Activated naive CD4-positive, alpha-beta T cell treated with anti-CD3 and anti-CD28 coated beads, Interleukin-2, amount 10 ng/mL, durations not matched to agents 7 days and 5 days (primary cell): ENCODE measurements around the gene UBE3B.

Experiments
- CTCF ChIA-PET: fragments of 350-600 bp; sonication (Branson Sonifier 250); formaldehyde crosslinking; loops from one replicate; lab custom pipeline; 2021; ENCODE audit warnings: antibody characterized with exemption; lab: Charles Lee
- DNase-seq: peaks from one replicate; pipeline ENCODE4 v3.0.0-alpha.2; 2020
- H3K27ac Mint-ChIP-seq: one replicate; pipeline ENCODE4 v1.8.0; 2021; ENCODE audit warnings: mild to moderate bottlenecking, moderate library complexity, mixed read lengths
- H3K27me3 Mint-ChIP-seq: one replicate; pipeline ENCODE4 v1.8.0; 2021; ENCODE audit warnings: mild to moderate bottlenecking, mixed read lengths
- H3K36me3 Mint-ChIP-seq: one replicate; pipeline ENCODE4 v1.8.0; 2021; ENCODE audit warnings: mixed read lengths
- H3K4me1 Mint-ChIP-seq: one replicate; pipeline ENCODE4 v1.8.0; 2021; ENCODE audit warnings: mixed read lengths
- H3K4me3 Mint-ChIP-seq: one replicate; pipeline ENCODE4 v1.8.0; 2021; ENCODE audit warnings: mild to moderate bottlenecking, moderate library complexity, mixed read lengths
- H3K9me3 Mint-ChIP-seq: one replicate; pipeline ENCODE4 v1.8.0; 2021; ENCODE audit warnings: mixed read lengths

The UBE3B gene

GRCh38 chr12:109488051-109488665 lies 10.7 kb downstream of the UBE3B start:
- H3K9me3 Mint-ChIP-seq = no peaks in the 10 kb centered on the region
- no peak for DNase-seq
- H3K36me3 Mint-ChIP-seq = peaks cover 46% of the 10 kb centered on the region
- no peak overlapping the region for H3K4me3 Mint-ChIP-seq
- no peak overlapping the region for H3K27ac Mint-ChIP-seq
- no peaks in the 10 kb centered on the region for H3K4me1 Mint-ChIP-seq
- no peaks in the 10 kb centered on the region for H3K27me3 Mint-ChIP-seq
- CTCF ChIA-PET = no interaction called here

GRCh38 chr12:109489016-109489954 lies 11.9 kb downstream of the UBE3B start:
- CTCF ChIA-PET = no interaction called here
- Mint-ChIP-seq H3K4me3 (no peak overlapping the region), H3K4me1 (no peaks in the 10 kb centered on the region), H3K27ac (no peak overlapping the region), H3K27me3 (no peaks in the 10 kb centered on the region), H3K9me3 (no peaks in the 10 kb centered on the region), H3K36me3 (peaks cover 41% of the 10 kb centered on the region)
- no peak for DNase-seq

GRCh38 chr12:109489955-109490565 lies 12.6 kb downstream of the UBE3B start:
- H3K4me3 Mint-ChIP-seq = no peak overlapping the region
- CTCF ChIA-PET = no interaction called here
- no peak for DNase-seq
- H3K27ac Mint-ChIP-seq = no peak overlapping the region
- peaks cover 4% of the 10 kb centered on the region for H3K4me1 Mint-ChIP-seq
- no peaks in the 10 kb centered on the region for H3K27me3 Mint-ChIP-seq
- peaks cover 39% of the 10 kb centered on the region for H3K36me3 Mint-ChIP-seq
- no peaks in the 10 kb centered on the region for H3K9me3 Mint-ChIP-seq

GRCh38 chr12:109491671-109492070 lies 14.2 kb downstream of the UBE3B start:
- Mint-ChIP-seq H3K27me3 (no peaks in the 10 kb centered on the region), H3K36me3 (peaks cover 38% of the 10 kb centered on the region), H3K4me1 (peaks cover 8% of the 10 kb centered on the region), H3K4me3 (no peak overlapping the region), H3K9me3 (no peaks in the 10 kb centered on the region), H3K27ac (no peak overlapping the region)
- no peak for DNase-seq
- CTCF ChIA-PET = interaction anchor here (1.6 kb wide), 1 partner anchor 59 kb away, joined by 3 read pairs; no protein-coding TSS in a partner anchor

GRCh38 chr12:109492371-109492770 lies 14.9 kb downstream of the UBE3B start:
- Mint-ChIP-seq H3K27ac (no peak overlapping the region), H3K4me1 (peaks cover 8% of the 10 kb centered on the region), H3K36me3 (peaks cover 33% of the 10 kb centered on the region), H3K9me3 (no peaks in the 10 kb centered on the region), H3K4me3 (no peak overlapping the region), H3K27me3 (no peaks in the 10 kb centered on the region)
- CTCF ChIA-PET = no interaction called here
- DNase-seq = no peak

- Mint-ChIP-seq H3K27me3 (no peaks in the 10 kb centered on the region), H3K9me3 (no peaks in the 10 kb centered on the region), H3K4me3 (no peak overlapping the region), H3K4me1 (peaks cover 8% of the 10 kb centered on the region), H3K36me3 (peaks cover 34% of the 10 kb centered on the region), H3K27ac (no peak overlapping the region)
- DNase-seq = no peak
- CTCF ChIA-PET = no interaction called here
These were observed 15.7 kb downstream of the UBE3B start for GRCh38 chr12:109493090-109493489.

- no peaks in the 10 kb centered on the region for H3K9me3 Mint-ChIP-seq
- H3K4me3 Mint-ChIP-seq = no peak overlapping the region
- CTCF ChIA-PET = no interaction called here
- DNase-seq = no peak
- H3K27me3 Mint-ChIP-seq = no peaks in the 10 kb centered on the region
- peaks cover 8% of the 10 kb centered on the region for H3K4me1 Mint-ChIP-seq
- H3K27ac Mint-ChIP-seq = no peak overlapping the region
- H3K36me3 Mint-ChIP-seq = peaks cover 38% of the 10 kb centered on the region
These were observed 16.5 kb downstream of the UBE3B start for GRCh38 chr12:109493938-109494337.

GRCh38 chr12:109494348-109494881 lies 17.0 kb downstream of the UBE3B start:
- Mint-ChIP-seq H3K27me3 (no peaks in the 10 kb centered on the region), H3K27ac (no peak overlapping the region), H3K9me3 (no peaks in the 10 kb centered on the region), H3K36me3 (peaks cover 33% of the 10 kb centered on the region), H3K4me3 (no peak overlapping the region), H3K4me1 (peaks cover 8% of the 10 kb centered on the region)
- CTCF ChIA-PET = interaction anchor here (1.1 kb wide), 1 partner anchor 283 kb away, joined by 3 read pairs; no protein-coding TSS in a partner anchor
- DNase-seq = no peak

- DNase-seq = no peak
- H3K4me3 Mint-ChIP-seq = no peak overlapping the region
- CTCF ChIA-PET = interaction anchor here (0.6 to 1.1 kb wide), 2 partner anchors 62 to 283 kb away, joined by 3 read pairs; no protein-coding TSS in a partner anchor
- no peaks in the 10 kb centered on the region for H3K27me3 Mint-ChIP-seq
- H3K27ac Mint-ChIP-seq = peak overlapping the region; percentile 4
- no peaks in the 10 kb centered on the region for H3K9me3 Mint-ChIP-seq
- H3K4me1 Mint-ChIP-seq = peaks cover 8% of the 10 kb centered on the region
- peaks cover 31% of the 10 kb centered on the region for H3K36me3 Mint-ChIP-seq
These were observed 17.6 kb downstream of the UBE3B start for GRCh38 chr12:109495012-109495411.

- Mint-ChIP-seq H3K4me1 (peaks cover 8% of the 10 kb centered on the region), H3K36me3 (peaks cover 37% of the 10 kb centered on the region)
- DNase-seq = no peak
These were observed 18.9 kb downstream of the UBE3B start for GRCh38 chr12:109496306-109496705.

GRCh38 chr12:109497675-109498074 lies 20.2 kb downstream of the UBE3B start:
- CTCF ChIA-PET = no interaction called here
- no peak overlapping the region for H3K4me3 Mint-ChIP-seq
- no peak for DNase-seq
- H3K36me3 Mint-ChIP-seq = peaks cover 39% of the 10 kb centered on the region
- H3K27me3 Mint-ChIP-seq = no peaks in the 10 kb centered on the region
- no peak overlapping the region for H3K27ac Mint-ChIP-seq
- H3K9me3 Mint-ChIP-seq = no peaks in the 10 kb centered on the region
- H3K4me1 Mint-ChIP-seq = peaks cover 8% of the 10 kb centered on the region

More at GRCh38 chr12:109496306-109496705, 18.9 kb downstream of the UBE3B start:
- no peaks in the 10 kb centered on the region for H3K27me3 Mint-ChIP-seq
- no peak overlapping the region for H3K4me3 Mint-ChIP-seq
- no peaks in the 10 kb centered on the region for H3K9me3 Mint-ChIP-seq
- CTCF ChIA-PET = no interaction called here
- H3K27ac Mint-ChIP-seq = no peak overlapping the region

GRCh38 chr12:109500406-109501185 lies 23.2 kb downstream of the UBE3B start:
- no peaks in the 10 kb centered on the region for H3K27me3 Mint-ChIP-seq
- CTCF ChIA-PET = no interaction called here
- H3K4me1 Mint-ChIP-seq = no peaks in the 10 kb centered on the region
- H3K9me3 Mint-ChIP-seq = no peaks in the 10 kb centered on the region
- no peak overlapping the region for H3K27ac Mint-ChIP-seq
- no peak overlapping the region for H3K4me3 Mint-ChIP-seq
- no peak for DNase-seq
- H3K36me3 Mint-ChIP-seq = peaks cover 52% of the 10 kb centered on the region

- CTCF ChIA-PET = interaction anchor here (0.6 kb wide), 1 partner anchor 296 kb away, joined by 3 read pairs; no protein-coding TSS in a partner anchor
- no peak overlapping the region for H3K27ac Mint-ChIP-seq
These were observed 23.9 kb downstream of the UBE3B start for GRCh38 chr12:109501299-109501698.

More at GRCh38 chr12:109501299-109501698, 23.9 kb downstream of the UBE3B start:
- DNase-seq = no peak
- Mint-ChIP-seq H3K4me3 (no peak overlapping the region), H3K9me3 (no peaks in the 10 kb centered on the region), H3K36me3 (peaks cover 52% of the 10 kb centered on the region), H3K27me3 (no peaks in the 10 kb centered on the region), H3K4me1 (no peaks in the 10 kb centered on the region)
